Natural killer cell (primary cell): ENCODE data around the gene HAUS7. TPM values are rescaled to one million over a fixed set of nuclear protein-coding genes. Genes with fewer than 3 reads are reported as not detected.

Experiments used
- ATAC-seq, 3 donors: fragments of 150-1000 bp in 2 of 3; fragments of 200-7000 bp in 1 of 3; cut with Tn5 transposase; 1 replicate in 1 of 3; 2 replicates in 2 of 3; pipeline ENCODE4 v1.10.0; 2021; ENCODE audit warnings: mild to moderate bottlenecking in 2 of 3, moderate library complexity in 2 of 3
- DNase-seq, 2 donors: peaks; one replicate each; pipeline versions ENCODE4 v3.0.0 to v3.0.0-alpha.2; 2013 to 2021; ENCODE audit warnings: mixed read lengths in 1 of 2
- H3K27ac ChIP-seq: one replicate; pipeline ENCODE4 v1.5.1; 2013; ENCODE audit warnings: mild to moderate bottlenecking, low read length
- H3K27me3 ChIP-seq: one replicate; pipeline ENCODE4 v1.6.1; 2013; ENCODE audit warnings: low read length; ENCODE audit not compliant: control insufficient read depth, insufficient read depth
- H3K36me3 ChIP-seq: one replicate; pipeline ENCODE4 v1.6.1; 2013; ENCODE audit warnings: low read length; ENCODE audit not compliant: control insufficient read depth, insufficient read depth
- H3K4me1 ChIP-seq: one replicate; pipeline ENCODE4 v1.6.1; 2013; ENCODE audit warnings: low read length; ENCODE audit not compliant: control insufficient read depth, insufficient read depth
- H3K4me3 ChIP-seq: one replicate; pipeline ENCODE4 v1.5.1; 2013; ENCODE audit warnings: low read length
- H3K9me3 ChIP-seq: one replicate; pipeline ENCODE4 v1.6.1; 2013; ENCODE audit warnings: low read length; ENCODE audit not compliant: control insufficient read depth, insufficient read depth
- H3K27ac Mint-ChIP-seq, 2 donors: one replicate each; pipeline ENCODE4 v1.8.0; 2022; ENCODE audit warnings: mild to moderate bottlenecking in 2 of 2, mixed read lengths in 2 of 2, moderate library complexity in 1 of 2
- H3K27me3 Mint-ChIP-seq, 2 donors: one replicate each; pipeline ENCODE4 v1.8.0; 2022; ENCODE audit warnings: low read depth in 2 of 2, mixed read lengths in 2 of 2
- H3K36me3 Mint-ChIP-seq: one replicate; pipeline ENCODE4 v1.8.0; 2022; ENCODE audit warnings: mixed read lengths
- H3K4me1 Mint-ChIP-seq, 2 donors: one replicate each; pipeline ENCODE4 v1.8.0; 2022; ENCODE audit warnings: mixed read lengths in 2 of 2
- H3K4me3 Mint-ChIP-seq: one replicate; pipeline ENCODE4 v1.8.0; 2022; ENCODE audit warnings: mild to moderate bottlenecking, moderate library complexity, mixed read lengths
- H3K9me3 Mint-ChIP-seq, 2 donors: one replicate each; pipeline ENCODE4 v1.8.0; 2022; ENCODE audit warnings: mixed read lengths in 2 of 2
- CTCF ChIP-seq: fragments of 200-600 bp; IDR thresholded peaks from one replicate; pipeline ENCODE4 v1.8.0; 2022; ENCODE audit warnings: antibody characterized with exemption
- WGBS: methylation state at CpG from one replicate; pipeline ENCODE4 v1.1.7; 2013; ENCODE audit warnings: missing lambda C conversion rate; ENCODE audit not compliant: insufficient coverage; 5-methylcytosine and 5-hydroxymethylcytosine counted together
- intact Hi-C: fragments of 100-400 bp; cut with micrococcal nuclease; formaldehyde crosslinking; loops from one replicate; pipeline ENCODE4 v1.14.2; 2022
- total RNA-seq, 4 donors: library from RNA; stranded (reverse); fragments of 120-200 nt in 1 of 4; gene quantifications; one replicate each; pipeline versions ENCODE4 v1.2.3 to v1.2.4, GENCODE V29; 2013 to 2022

The HAUS7 gene
- total RNA-seq, 3 donors from 2014 or later (not counting 1 experiment from before 2014, with no cell fraction given) = 27.4 to 33.1 (median 31.9) TPM

GRCh38 chrX:153410373-153410772 is 60.0 kb downstream of the HAUS7 start:
- H3K36me3 ChIP-seq = no peaks in the 10 kb centered on the region
- no peaks in the 10 kb centered on the region for H3K9me3 Mint-ChIP-seq
- no peak overlapping the region for H3K27ac Mint-ChIP-seq
- no peak overlapping the region for H3K4me3 Mint-ChIP-seq
- no peaks in the 10 kb centered on the region for H3K27me3 ChIP-seq
- H3K4me1 Mint-ChIP-seq = peaks cover 0 to 10% of the 10 kb centered on the region in 2 donors
- no peak overlapping the region for H3K4me3 ChIP-seq
- TF ChIP-seq CTCF = no peak
- H3K27ac ChIP-seq = no peak overlapping the region
- no peaks in the 10 kb centered on the region for H3K9me3 ChIP-seq
- no peak for DNase-seq
- no peaks in the 10 kb centered on the region for H3K36me3 Mint-ChIP-seq
- WGBS = 97% methylated on average over 12 of the region's 15 CpGs
- H3K4me1 ChIP-seq = peaks cover 15% of the 10 kb centered on the region
- no peak for ATAC-seq
- peaks cover 0 to 5% of the 10 kb centered on the region in 2 donors for H3K27me3 Mint-ChIP-seq
- intact Hi-C loops = no loop called here

GRCh38 chrX:153409414-153410101 is 60.8 kb downstream of the HAUS7 start:
- Mint-ChIP-seq H3K27me3 (peaks cover 0 to 5% of the 10 kb centered on the region in 2 donors), H3K27ac (no peak overlapping the region), H3K36me3 (no peaks in the 10 kb centered on the region), H3K4me1 (peaks cover 0 to 10% of the 10 kb centered on the region in 2 donors), H3K4me3 (no peak overlapping the region), H3K9me3 (no peaks in the 10 kb centered on the region)
- Histone ChIP-seq H3K36me3 (no peaks in the 10 kb centered on the region), H3K4me1 (peaks cover 15% of the 10 kb centered on the region), H3K27me3 (no peaks in the 10 kb centered on the region), H3K9me3 (no peaks in the 10 kb centered on the region), H3K4me3 (no peak overlapping the region), H3K27ac (no peak overlapping the region)
- no peak for ATAC-seq
- no peak for TF ChIP-seq CTCF
- 91% methylated on average over 30 of the region's 30 CpGs for WGBS
- intact Hi-C loops = no loop called here
- no peak for DNase-seq

- Mint-ChIP-seq H3K27ac (no peak overlapping the region), H3K4me3 (no peak overlapping the region), H3K27me3 (peaks cover 0 to 5% of the 10 kb centered on the region in 2 donors), H3K4me1 (peaks cover 0 to 10% of the 10 kb centered on the region in 2 donors), H3K9me3 (no peaks in the 10 kb centered on the region), H3K36me3 (no peaks in the 10 kb centered on the region)
- H3K27ac ChIP-seq = no peak overlapping the region
- no peak overlapping the region for H3K4me3 ChIP-seq
- DNase-seq (no peak), ATAC-seq (no peak)
- H3K36me3 ChIP-seq = no peaks in the 10 kb centered on the region
- 77% methylated on average over 7 of the region's 12 CpGs for WGBS
- TF ChIP-seq CTCF = no peak
- H3K27me3 ChIP-seq = no peaks in the 10 kb centered on the region
- H3K4me1 ChIP-seq = peaks cover 15% of the 10 kb centered on the region
- no peaks in the 10 kb centered on the region for H3K9me3 ChIP-seq
- intact Hi-C loops = no loop called here
These were observed 61.5 kb downstream of the HAUS7 start for GRCh38 chrX:153408871-153409351.
